GM23338 (cell line): Measurements from ENCODE around the gene AGAP2. TPM values are rescaled to one million over a fixed set of nuclear protein-coding genes. Genes with fewer than 3 reads are reported as not detected.

Source experiments
- ATAC-seq: fragments of 200-7000 bp; cut with Tn5 transposase; 3 replicates; pipeline ENCODE4 v1.9.1; 2020
- DNase-seq: peaks from one replicate; pipeline ENCODE4 v3.0.0-alpha.2; 2015; ENCODE audit warnings: low spot score
- H2AFZ ChIP-seq: fragments of 200-600 bp; sonication (generic); 2 replicates; pipeline ENCODE4 v1.8.0; 2016; ENCODE audit warnings: antibody characterized with exemption, mild to moderate bottlenecking, moderate library complexity
- H3F3A ChIP-seq: fragments of 200-600 bp; sonication (generic); replicated peaks from 2 replicates; pipeline ENCODE4 v1.8.0; 2017; ENCODE audit warnings: antibody characterized with exemption, mixed run types, low read depth
- H3K27ac ChIP-seq: fragments of 200-600 bp; sonication (generic); 2 replicates; pipeline ENCODE4 v1.6.1; 2016; ENCODE audit warnings: low read depth
- H3K27me3 ChIP-seq: fragments of 200-600 bp; sonication (generic); 2 replicates; pipeline ENCODE4 v1.8.0; 2016; ENCODE audit warnings: mild to moderate bottlenecking, mixed run types, moderate library complexity; ENCODE audit not compliant: insufficient read depth
- H3K36me3 ChIP-seq: fragments of 200-600 bp; sonication (generic); 2 replicates; pipeline ENCODE4 v1.8.0; 2016; ENCODE audit warnings: mild to moderate bottlenecking; ENCODE audit not compliant: insufficient read depth
- H3K4me1 ChIP-seq: fragments of 200-600 bp; sonication (generic); 2 replicates; pipeline ENCODE4 v1.8.0; 2016; ENCODE audit warnings: mild to moderate bottlenecking, moderate library complexity; ENCODE audit not compliant: insufficient read depth
- H3K4me2 ChIP-seq: fragments of 200-600 bp; sonication (generic); 2 replicates; pipeline ENCODE4 v1.7.1; 2017; ENCODE audit warnings: mixed run types
- H3K4me3 ChIP-seq: fragments of 200-600 bp; sonication (generic); 2 replicates; pipeline ENCODE4 v1.6.1; 2016; ENCODE audit warnings: mixed run types
- H3K79me2 ChIP-seq: fragments of 200-600 bp; sonication (generic); replicated peaks from 2 replicates; pipeline ENCODE4 v1.8.0; 2017; ENCODE audit warnings: mild to moderate bottlenecking; ENCODE audit not compliant: insufficient read depth
- H3K9me2 ChIP-seq: fragments of 200-600 bp; sonication (generic); 2 replicates; pipeline ENCODE4 v1.8.0; 2017; ENCODE audit not compliant: insufficient read depth
- H4K20me1 ChIP-seq: fragments of 200-600 bp; sonication (generic); replicated peaks from 2 replicates; pipeline ENCODE4 v1.8.0; 2017; ENCODE audit warnings: mild to moderate bottlenecking; ENCODE audit not compliant: insufficient read depth
- H3K27ac Mint-ChIP-seq: 2 replicates; pipeline ENCODE4 v1.8.0; 2020; ENCODE audit warnings: inconsistent platforms, mild to moderate bottlenecking, moderate library complexity, mixed read lengths
- H3K27me3 Mint-ChIP-seq: 3 replicates; pipeline ENCODE4 v1.8.0; 2022; ENCODE audit warnings: low read depth, mild to moderate bottlenecking, moderate library complexity, mixed read lengths, inconsistent platforms; ENCODE audit not compliant: insufficient read depth, poor library complexity
- H3K36me3 Mint-ChIP-seq: 3 replicates; pipeline ENCODE4 v1.8.0; 2021; ENCODE audit warnings: low read depth, mild to moderate bottlenecking, inconsistent platforms, moderate library complexity, mixed read lengths
- H3K4me1 Mint-ChIP-seq: 3 replicates; pipeline ENCODE4 v1.8.0; 2020; ENCODE audit warnings: mild to moderate bottlenecking, inconsistent platforms, mixed read lengths
- H3K4me3 Mint-ChIP-seq: 3 replicates; pipeline ENCODE4 v1.8.0; 2021; ENCODE audit warnings: moderate library complexity, mild to moderate bottlenecking, inconsistent platforms, mixed read lengths
- H3K9me3 Mint-ChIP-seq: 3 replicates; pipeline ENCODE4 v1.8.0; 2020; ENCODE audit warnings: moderate library complexity, mild to moderate bottlenecking, inconsistent platforms, mixed read lengths
- CREB1 ChIP-seq: fragments of 250-450 bp; sonication (Bioruptor Pico); IDR thresholded peaks from 2 replicates; pipeline ENCODE4 v1.5.0; 2020; ENCODE audit warnings: low read depth, mild to moderate bottlenecking, moderate library complexity
- ETS1 ChIP-seq: IDR thresholded peaks from 2 replicates; pipeline ENCODE4 v1.6.1; 2016; ENCODE audit warnings: antibody characterized with exemption
- EZH2 ChIP-seq: fragments of 200-600 bp; sonication (generic); IDR thresholded peaks from one replicate; pipeline ENCODE4 v1.8.0; 2017; ENCODE audit warnings: antibody characterized with exemption, mild to moderate bottlenecking, low read depth; ENCODE audit not compliant: unreplicated experiment
- POLR2AphosphoS5 ChIP-seq: IDR thresholded peaks from 2 replicates; pipeline ENCODE4 v1.6.1; 2016; ENCODE audit warnings: antibody characterized with exemption, low read depth
- STAT1 ChIP-seq: IDR thresholded peaks from one replicate; pipeline ENCODE4 v1.6.1; 2016; ENCODE audit warnings: antibody characterized with exemption; ENCODE audit not compliant: unreplicated experiment
- ZNF462 ChIP-seq: fragments of 250-450 bp; sonication (Bioruptor Pico); IDR thresholded peaks from 2 replicates; pipeline ENCODE4 v1.5.0; 2020; ENCODE audit warnings: mild to moderate bottlenecking, moderate library complexity
- polyA plus RNA-seq: library from polyadenylated mRNA; unstranded; fragments of >200 nt; fragmentation: Nextera tagmentation; extraction: Ambion mirVana; gene quantifications from 2 replicates; pipeline ENCODE4 v1.2.1, GENCODE V29; 2016
- total RNA-seq: library from RNA; depleted of rRNA; stranded (reverse); fragments of >200 nt; shearing (Covaris generic); gene quantifications from 2 replicates; pipeline ENCODE4 v1.2.3, GENCODE V29; 2014
- TF ChIP-seq, protein P1 (sequence below): IDR thresholded peaks from one replicate; pipeline ENCODE4 v1.6.1; 2018; ENCODE audit warnings: antibody characterized with exemption; ENCODE audit not compliant: unreplicated experiment

Gene AGAP2
- total and polyA plus RNA-seq, 2 experiments from 2014 or later: 0.36 to 1.3 TPM

- no peak for TF ChIP-seq ZNF462 (CRISPR knock-in tag)
- TF ChIP-seq POLR2AphosphoS5: no peak
- TF ChIP-seq ETS1: no peak
These were observed 40.1 kb downstream of the AGAP2 start (continued) for GRCh38 chr12:57698414-57698813.

DNA sequence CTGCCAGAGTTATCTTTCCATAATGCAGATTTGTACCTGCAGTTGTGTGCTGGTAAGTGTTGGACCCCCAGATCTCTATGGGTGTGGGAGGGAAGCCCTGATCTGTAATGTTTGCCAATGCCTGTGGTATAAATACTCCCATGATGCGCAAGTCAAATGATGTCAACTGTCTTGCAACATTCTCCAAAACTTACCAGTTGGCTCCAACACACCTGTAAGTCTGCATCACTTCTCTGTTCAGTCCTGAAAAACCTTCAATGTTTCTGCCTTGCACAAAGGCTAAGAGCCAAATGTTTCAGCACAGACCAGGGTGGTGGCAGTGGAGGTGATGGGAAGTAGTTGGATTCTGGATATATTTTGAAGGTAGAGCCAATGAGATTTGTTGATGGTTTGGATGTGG is 41.5 kb downstream of the AGAP2 start:
- no peaks in the 10 kb centered on the region for H3F3A ChIP-seq
- no peak overlapping the region for H2AFZ ChIP-seq
- H3K79me2 ChIP-seq: 0 out of 2 replicates have a peak, but pooled peaks cover 4% of the 10 kb centered on the region
- Mint-ChIP-seq H3K27ac (no peak overlapping the region), H3K9me3 (no peaks in the 10 kb centered on the region), H3K36me3 (peaks cover 11% of the 10 kb centered on the region), H3K27me3 (peaks cover 4% of the 10 kb centered on the region), H3K4me1 (no peaks in the 10 kb centered on the region), H3K4me3 (no peak overlapping the region)
- H3K4me1 ChIP-seq: peaks cover 4% of the 10 kb centered on the region; the same call in 1 of the 2 replicates
- H3K4me2 ChIP-seq: no peak overlapping the region
- TF ChIP-seq STAT1 (no peak), CREB1 (CRISPR knock-in tag) (no peak), POLR2AphosphoS5 (no peak), ETS1 (no peak), EZH2 (no peak)
- TF ChIP-seq, protein P1, sequence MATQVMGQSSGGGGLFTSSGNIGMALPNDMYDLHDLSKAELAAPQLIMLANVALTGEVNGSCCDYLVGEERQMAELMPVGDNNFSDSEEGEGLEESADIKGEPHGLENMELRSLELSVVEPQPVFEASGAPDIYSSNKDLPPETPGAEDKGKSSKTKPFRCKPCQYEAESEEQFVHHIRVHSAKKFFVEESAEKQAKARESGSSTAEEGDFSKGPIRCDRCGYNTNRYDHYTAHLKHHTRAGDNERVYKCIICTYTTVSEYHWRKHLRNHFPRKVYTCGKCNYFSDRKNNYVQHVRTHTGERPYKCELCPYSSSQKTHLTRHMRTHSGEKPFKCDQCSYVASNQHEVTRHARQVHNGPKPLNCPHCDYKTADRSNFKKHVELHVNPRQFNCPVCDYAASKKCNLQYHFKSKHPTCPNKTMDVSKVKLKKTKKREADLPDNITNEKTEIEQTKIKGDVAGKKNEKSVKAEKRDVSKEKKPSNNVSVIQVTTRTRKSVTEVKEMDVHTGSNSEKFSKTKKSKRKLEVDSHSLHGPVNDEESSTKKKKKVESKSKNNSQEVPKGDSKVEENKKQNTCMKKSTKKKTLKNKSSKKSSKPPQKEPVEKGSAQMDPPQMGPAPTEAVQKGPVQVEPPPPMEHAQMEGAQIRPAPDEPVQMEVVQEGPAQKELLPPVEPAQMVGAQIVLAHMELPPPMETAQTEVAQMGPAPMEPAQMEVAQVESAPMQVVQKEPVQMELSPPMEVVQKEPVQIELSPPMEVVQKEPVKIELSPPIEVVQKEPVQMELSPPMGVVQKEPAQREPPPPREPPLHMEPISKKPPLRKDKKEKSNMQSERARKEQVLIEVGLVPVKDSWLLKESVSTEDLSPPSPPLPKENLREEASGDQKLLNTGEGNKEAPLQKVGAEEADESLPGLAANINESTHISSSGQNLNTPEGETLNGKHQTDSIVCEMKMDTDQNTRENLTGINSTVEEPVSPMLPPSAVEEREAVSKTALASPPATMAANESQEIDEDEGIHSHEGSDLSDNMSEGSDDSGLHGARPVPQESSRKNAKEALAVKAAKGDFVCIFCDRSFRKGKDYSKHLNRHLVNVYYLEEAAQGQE: no peak
- ATAC-seq (no peak), DNase-seq (no peak)
- H4K20me1 ChIP-seq: no peaks in the 10 kb centered on the region
- H3K4me3 ChIP-seq: no peak overlapping the region
- no peaks in the 10 kb centered on the region for H3K9me2 ChIP-seq
- no peaks in the 10 kb centered on the region for H3K36me3 ChIP-seq
- H3K27ac ChIP-seq: no peak overlapping the region
- no peaks in the 10 kb centered on the region for H3K27me3 ChIP-seq
